T-helper 17 cell (primary cell): ENCODE results near the gene CABS1. TPM values are rescaled to one million over a fixed set of nuclear protein-coding genes. Genes with fewer than 3 reads are reported as not detected.

Source experiments
- ATAC-seq: fragments of 150-1000 bp; cut with Tn5 transposase; 2 replicates; pipeline ENCODE4 v1.10.0; 2021; ENCODE audit warnings: mild to moderate bottlenecking, moderate library complexity
- DNase-seq, 3 donors: peaks; one replicate each; pipeline versions ENCODE4 v3.0.0 to v3.0.0-alpha.2; 2020 to 2021
- H3K9me3 ChIP-seq: one replicate; pipeline ENCODE4 v1.7.0; 2013; ENCODE audit warnings: low read length, mild to moderate bottlenecking; ENCODE audit not compliant: control insufficient read depth, poor library complexity, severe bottlenecking
- H3K27ac Mint-ChIP-seq: one replicate; pipeline ENCODE4 v1.8.0; 2022; ENCODE audit warnings: mild to moderate bottlenecking, moderate library complexity, mixed read lengths
- H3K27me3 Mint-ChIP-seq: one replicate; pipeline ENCODE4 v1.8.0; 2022; ENCODE audit warnings: mixed read lengths
- H3K36me3 Mint-ChIP-seq: one replicate; pipeline ENCODE4 v1.8.0; 2022; ENCODE audit warnings: low read depth, mixed read lengths
- H3K4me1 Mint-ChIP-seq: one replicate; pipeline ENCODE4 v1.8.0; 2022; ENCODE audit warnings: mild to moderate bottlenecking, mixed read lengths
- H3K4me3 Mint-ChIP-seq: one replicate; pipeline ENCODE4 v1.8.0; 2022; ENCODE audit warnings: mild to moderate bottlenecking, moderate library complexity, mixed read lengths
- total RNA-seq, 4 donors: library from RNA in 2 of 4; stranded (reverse) in 2 of 4; gene quantifications; one replicate each; pipeline ENCODE4 v1.2.3 and lab custom pipeline; 2022 to 2026

The CABS1 gene
- not detected for total RNA-seq
- total RNA-seq (lab: John Stamatoyannopoulos, UW) = 0 reads per million in 2 donors

GRCh38 chr4:70334681-70335080, at the start of gene CABS1:
TSS of gene CABS1 (plus strand) at chr4:70334981. CDS start at chr4:70335040, 59 bp downstream.
- ATAC-seq = no peak
- Mint-ChIP-seq H3K27me3 (no peaks in the 10 kb centered on the region), H3K36me3 (no peaks in the 10 kb centered on the region), H3K27ac (no peak within 1 kb of the TSS), H3K4me3 (no peak within 1 kb of the TSS), H3K4me1 (no peaks in the 10 kb centered on the region)
- DNase-seq = no peak
- no peaks in the 10 kb centered on the region for H3K9me3 ChIP-seq

- Mint-ChIP-seq H3K4me1 (no peaks in the 10 kb centered on the region), H3K27me3 (no peaks in the 10 kb centered on the region)
- no peaks in the 10 kb centered on the region for H3K9me3 ChIP-seq
Observed at GRCh38 chr4:70288651-70289050, 46.1 kb upstream of the CABS1 start.

GRCh38 chr4:70291341-70291740, 43.4 kb upstream of the CABS1 start:
- H3K27me3 Mint-ChIP-seq = no peaks in the 10 kb centered on the region
- no peak overlapping the region for H3K4me3 Mint-ChIP-seq
- no peaks in the 10 kb centered on the region for H3K36me3 Mint-ChIP-seq
- no peak for DNase-seq
- no peak overlapping the region for H3K27ac Mint-ChIP-seq
- no peaks in the 10 kb centered on the region for H3K4me1 Mint-ChIP-seq
- no peak for ATAC-seq
- H3K9me3 ChIP-seq = no peaks in the 10 kb centered on the region

More at GRCh38 chr4:70288651-70289050, 46.1 kb upstream of the CABS1 start:
- no peak overlapping the region for H3K4me3 Mint-ChIP-seq
- no peak overlapping the region for H3K27ac Mint-ChIP-seq
- no peak for ATAC-seq
- H3K36me3 Mint-ChIP-seq = no peaks in the 10 kb centered on the region
- no peak for DNase-seq

GRCh38 chr4:70297576-70297975, 37.2 kb upstream of the CABS1 start:
- Mint-ChIP-seq H3K4me3 (no peak overlapping the region), H3K36me3 (no peaks in the 10 kb centered on the region), H3K27me3 (no peaks in the 10 kb centered on the region), H3K4me1 (no peaks in the 10 kb centered on the region), H3K27ac (no peak overlapping the region)
- ATAC-seq = no peak
- no peaks in the 10 kb centered on the region for H3K9me3 ChIP-seq
- DNase-seq = no peak

GRCh38 chr4:70298051-70298450, 36.7 kb upstream of the CABS1 start:
- Mint-ChIP-seq H3K4me3 (no peak overlapping the region), H3K27me3 (no peaks in the 10 kb centered on the region), H3K27ac (no peak overlapping the region), H3K36me3 (no peaks in the 10 kb centered on the region), H3K4me1 (no peaks in the 10 kb centered on the region)
- no peaks in the 10 kb centered on the region for H3K9me3 ChIP-seq
- no peak for DNase-seq
- ATAC-seq = no peak

- H3K9me3 ChIP-seq = no peaks in the 10 kb centered on the region
- Mint-ChIP-seq H3K27ac (no peak overlapping the region), H3K4me3 (no peak overlapping the region), H3K36me3 (no peaks in the 10 kb centered on the region), H3K4me1 (no peaks in the 10 kb centered on the region), H3K27me3 (no peaks in the 10 kb centered on the region)
- no peak for DNase-seq
- no peak for ATAC-seq
Observed at GRCh38 chr4:70299643-70300042, 35.1 kb upstream of the CABS1 start.

GRCh38 chr4:70300215-70300614, 34.6 kb upstream of the CABS1 start:
- Mint-ChIP-seq H3K27me3 (no peaks in the 10 kb centered on the region), H3K36me3 (no peaks in the 10 kb centered on the region), H3K27ac (no peak overlapping the region), H3K4me3 (no peak overlapping the region), H3K4me1 (no peaks in the 10 kb centered on the region)
- ATAC-seq (no peak), DNase-seq (no peak)
- H3K9me3 ChIP-seq = no peaks in the 10 kb centered on the region

GRCh38 chr4:70303090-70303489, 31.7 kb upstream of the CABS1 start:
- no peak overlapping the region for H3K27ac Mint-ChIP-seq
- no peak overlapping the region for H3K4me3 Mint-ChIP-seq
- no peaks in the 10 kb centered on the region for H3K36me3 Mint-ChIP-seq
- DNase-seq (no peak), ATAC-seq (no peak)
- H3K27me3 Mint-ChIP-seq = no peaks in the 10 kb centered on the region
- no peaks in the 10 kb centered on the region for H3K9me3 ChIP-seq
- no peaks in the 10 kb centered on the region for H3K4me1 Mint-ChIP-seq

- no peaks in the 10 kb centered on the region for H3K27me3 Mint-ChIP-seq
- H3K4me3 Mint-ChIP-seq = no peak overlapping the region
- no peak for ATAC-seq
- no peaks in the 10 kb centered on the region for H3K4me1 Mint-ChIP-seq
- H3K27ac Mint-ChIP-seq = no peak overlapping the region
- H3K36me3 Mint-ChIP-seq = no peaks in the 10 kb centered on the region
- H3K9me3 ChIP-seq = no peaks in the 10 kb centered on the region
- DNase-seq = no peak
Observed at GRCh38 chr4:70305601-70306000, 29.2 kb upstream of the CABS1 start.

GRCh38 chr4:70306076-70306475, 28.7 kb upstream of the CABS1 start:
- no peak overlapping the region for H3K4me3 Mint-ChIP-seq
- no peaks in the 10 kb centered on the region for H3K4me1 Mint-ChIP-seq
- no peaks in the 10 kb centered on the region for H3K9me3 ChIP-seq
- no peaks in the 10 kb centered on the region for H3K27me3 Mint-ChIP-seq
- no peak overlapping the region for H3K27ac Mint-ChIP-seq
- no peak for ATAC-seq
- H3K36me3 Mint-ChIP-seq = no peaks in the 10 kb centered on the region
- DNase-seq = no peak

- no peaks in the 10 kb centered on the region for H3K36me3 Mint-ChIP-seq
- no peaks in the 10 kb centered on the region for H3K9me3 ChIP-seq
Observed at GRCh38 chr4:70313736-70314135, 21.0 kb upstream of the CABS1 start.

GRCh38 chr4:70315928-70316327, 18.9 kb upstream of the CABS1 start:
- H3K27me3 Mint-ChIP-seq = no peaks in the 10 kb centered on the region
- H3K4me3 Mint-ChIP-seq = no peak overlapping the region
- H3K4me1 Mint-ChIP-seq = no peaks in the 10 kb centered on the region
- ATAC-seq (no peak), DNase-seq (no peak)
- no peaks in the 10 kb centered on the region for H3K9me3 ChIP-seq
- no peak overlapping the region for H3K27ac Mint-ChIP-seq
- no peaks in the 10 kb centered on the region for H3K36me3 Mint-ChIP-seq

More at GRCh38 chr4:70313736-70314135, 21.0 kb upstream of the CABS1 start:
- ATAC-seq (no peak), DNase-seq (no peak)
- Mint-ChIP-seq H3K27ac (no peak overlapping the region), H3K4me3 (no peak overlapping the region), H3K4me1 (no peaks in the 10 kb centered on the region), H3K27me3 (no peaks in the 10 kb centered on the region)

GRCh38 chr4:70326052-70326451, 8.7 kb upstream of the CABS1 start:
- no peaks in the 10 kb centered on the region for H3K9me3 ChIP-seq
- Mint-ChIP-seq H3K4me3 (no peak overlapping the region), H3K36me3 (no peaks in the 10 kb centered on the region)

GRCh38 chr4:70336043-70336442, 1.3 kb downstream of the CABS1 start:
- DNase-seq = no peak
- no peak overlapping the region for H3K27ac Mint-ChIP-seq
- H3K9me3 ChIP-seq = no peaks in the 10 kb centered on the region
- no peaks in the 10 kb centered on the region for H3K4me1 Mint-ChIP-seq
- H3K36me3 Mint-ChIP-seq = no peaks in the 10 kb centered on the region
- H3K27me3 Mint-ChIP-seq = no peaks in the 10 kb centered on the region
- no peak overlapping the region for H3K4me3 Mint-ChIP-seq
- no peak for ATAC-seq

More at GRCh38 chr4:70326052-70326451, 8.7 kb upstream of the CABS1 start:
- Mint-ChIP-seq H3K4me1 (no peaks in the 10 kb centered on the region), H3K27me3 (no peaks in the 10 kb centered on the region), H3K27ac (no peak overlapping the region)
- ATAC-seq = no peak
- no peak for DNase-seq
